Keratinocyte (primary cell): ENCODE data around the gene P2RY12.

ENCODE experiments used
- CTCF ChIP-seq, 3 experiments: IDR thresholded peaks in 1 of 3; conservative IDR thresholded peaks in 1 of 3; optimal IDR thresholded peaks in 1 of 3; 2 replicates in 2 of 3; 3 replicates in 1 of 3; pipeline versions ENCODE3 to v1.5.1; 2011; ENCODE audit warnings: low read length in 3 of 3, mild to moderate bottlenecking in 3 of 3, moderate library complexity in 2 of 3, control low read depth in 1 of 3, inconsistent platforms in 1 of 3; ENCODE audit not compliant: insufficient read depth in 2 of 3; ENCODE audit errors: extremely low read depth in 1 of 3
- EZH2 ChIP-seq: IDR thresholded peaks from one replicate; pipeline ENCODE4 v1.6.1; 2012; ENCODE audit warnings: inconsistent platforms, mild to moderate bottlenecking, low read length, moderate library complexity

DNA sequence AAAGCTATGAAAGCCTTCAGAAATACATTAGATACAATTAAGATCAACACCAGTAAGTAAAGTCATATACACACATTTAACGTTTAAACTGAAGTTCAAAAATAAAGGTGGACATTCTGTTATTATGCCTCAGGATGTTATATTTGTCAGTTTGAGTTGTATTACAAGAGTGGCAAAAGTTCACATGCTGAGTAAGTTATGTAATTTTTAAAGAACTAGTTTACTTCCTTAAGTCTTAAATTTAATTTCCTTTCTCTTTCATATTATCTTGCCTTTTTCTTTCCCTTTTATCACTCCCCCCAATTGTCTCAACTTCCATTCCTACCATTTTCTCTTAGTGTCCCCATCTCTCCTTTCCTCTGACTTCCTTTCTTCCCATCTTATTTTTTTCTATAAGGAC, 63.0 kb downstream of the P2RY12 start:
- TF ChIP-seq CTCF (optimal IDR thresholded peaks at IDR 0.05 in 1 of 3, IDR thresholded peaks at IDR 0.05 in 1 of 3, conservative IDR thresholded peaks at IDR 0.05 in 1 of 3; ENCODE audit: extremely low read depth in 1 of 3, insufficient read depth in 2 of 3, low read length in 3 of 3) (no peak), EZH2 (no peak)
